SJCRH30 (cell line): ENCODE measurements around the gene PRKCE. TPM values are rescaled to one million over a fixed set of nuclear protein-coding genes. Genes with fewer than 3 reads are reported as not detected.

ENCODE experiments used
- DNase-seq, 2 experiments: peaks; one replicate each; pipeline ENCODE4 v3.0.0-alpha.2; 2015 to 2020
- H3K27ac ChIP-seq: fragments of 250-450 bp; sonication (Bioruptor Pico); 2 replicates; pipeline ENCODE4 v1.5.1; 2020; ENCODE audit warnings: mild to moderate bottlenecking, moderate library complexity
- H3K27me3 ChIP-seq: fragments of 250-450 bp; sonication (Bioruptor Pico); 2 replicates; pipeline ENCODE4 v1.5.1; 2020; ENCODE audit warnings: mild to moderate bottlenecking, moderate library complexity
- H3K36me3 ChIP-seq: fragments of 250-450 bp; sonication (Bioruptor Pico); 2 replicates; pipeline ENCODE4 v1.5.1; 2020; ENCODE audit warnings: mild to moderate bottlenecking, moderate library complexity
- H3K4me1 ChIP-seq: fragments of 250-450 bp; sonication (Bioruptor Pico); 2 replicates; pipeline ENCODE4 v1.5.1; 2020; ENCODE audit warnings: mild to moderate bottlenecking, moderate library complexity
- H3K4me3 ChIP-seq: fragments of 250-450 bp; sonication (Bioruptor Pico); 2 replicates; pipeline ENCODE4 v1.5.1; 2020; ENCODE audit warnings: mild to moderate bottlenecking, moderate library complexity
- H3K9me3 ChIP-seq: fragments of 250-450 bp; sonication (Bioruptor Pico); replicated peaks from 2 replicates; pipeline ENCODE4 v1.5.1; 2020; ENCODE audit warnings: mild to moderate bottlenecking, moderate library complexity
- total RNA-seq: library from RNA; depleted of rRNA; stranded (reverse); fragments of >200 nt; shearing (Covaris generic); gene quantifications from 2 replicates; pipeline ENCODE4 v1.2.3, GENCODE V29; 2014

Gene PRKCE
- total RNA-seq, 1 experiment from 2014 or later = 11.9 TPM

GRCh38 chr2:46077522-46078107, 426.1 kb downstream of the PRKCE start:
- no peaks in the 10 kb centered on the region for H3K27me3 ChIP-seq
- no peaks in the 10 kb centered on the region for H3K9me3 ChIP-seq
- no peak overlapping the region for H3K27ac ChIP-seq
- peaks cover 24% of the 10 kb centered on the region for H3K4me1 ChIP-seq
- no peak overlapping the region for H3K4me3 ChIP-seq
- no peak for DNase-seq
- no peaks in the 10 kb centered on the region for H3K36me3 ChIP-seq

- H3K4me3 ChIP-seq = no peak overlapping the region
- H3K36me3 ChIP-seq = no peaks in the 10 kb centered on the region
- H3K27ac ChIP-seq = no peak overlapping the region
- no peak for DNase-seq
- H3K27me3 ChIP-seq = no peaks in the 10 kb centered on the region
- no peaks in the 10 kb centered on the region for H3K9me3 ChIP-seq
- H3K4me1 ChIP-seq = peaks cover 5% of the 10 kb centered on the region; the same call in 1 of the 2 replicates
These were observed 428.6 kb downstream of the PRKCE start for GRCh38 chr2:46079985-46080560.

DNA sequence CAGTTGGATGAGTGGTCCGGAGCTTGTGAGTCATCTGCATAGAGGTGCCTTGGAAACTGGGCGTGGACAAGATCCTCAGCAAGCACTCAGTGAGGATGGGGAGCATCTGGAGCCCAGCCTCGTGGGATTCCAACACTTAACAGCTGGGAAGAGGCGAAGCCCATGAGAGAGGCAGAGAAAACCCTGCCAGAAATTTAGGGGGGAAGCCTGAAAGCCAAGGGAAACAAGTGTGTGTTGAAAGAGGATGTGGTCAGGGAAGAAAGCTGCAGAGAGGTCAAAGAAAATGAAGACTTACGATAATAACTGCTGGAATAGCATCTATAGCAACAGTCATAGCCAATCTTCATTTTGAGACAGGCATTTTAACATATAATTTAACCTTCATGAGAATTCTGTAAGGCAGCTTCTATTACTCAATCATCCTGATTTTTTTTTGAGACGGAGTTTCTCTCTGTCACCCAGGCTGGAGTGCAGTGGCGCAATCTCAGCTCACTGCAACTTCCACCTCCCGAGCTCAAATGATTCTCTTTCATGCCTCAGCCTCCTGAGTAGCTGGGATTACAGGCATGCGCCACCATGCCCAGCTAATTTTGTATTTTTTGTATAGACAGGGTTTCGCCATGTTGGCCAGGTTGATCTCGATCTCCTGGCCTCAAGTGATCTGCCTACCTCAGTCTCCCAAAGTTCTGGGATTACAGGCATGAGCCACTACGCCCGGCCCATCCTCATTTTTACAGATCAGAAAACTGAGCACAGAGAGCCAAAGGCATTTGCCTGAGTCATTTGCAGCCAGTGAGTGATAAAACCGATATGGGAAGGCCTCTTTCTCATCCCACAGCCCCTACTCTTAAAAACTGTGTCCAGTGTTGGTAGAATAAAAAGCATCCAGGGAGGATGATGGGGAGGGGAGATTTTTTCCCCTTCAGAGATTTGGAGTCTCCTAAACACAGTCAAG, 431.3 kb downstream of the PRKCE start:
- Histone ChIP-seq H3K36me3 (peaks cover 6% of the 10 kb centered on the region; the same call in 1 of the 2 replicates), H3K27ac (no peak overlapping the region)
- DNase-seq = peak; percentile 42 to 51

GRCh38 chr2:46086578-46087070, 435.1 kb downstream of the PRKCE start:
- DNase-seq = no peak
- Histone ChIP-seq H3K27ac (no peak overlapping the region), H3K4me1 (peaks cover 9% of the 10 kb centered on the region; the same call in 1 of the 2 replicates), H3K4me3 (no peak overlapping the region), H3K9me3 (no peaks in the 10 kb centered on the region), H3K27me3 (no peaks in the 10 kb centered on the region), H3K36me3 (peaks cover 14% of the 10 kb centered on the region; the same call in 1 of the 2 replicates)

More for the DNA sequence above, 431.3 kb downstream of the PRKCE start:
- H3K27me3 ChIP-seq = no peaks in the 10 kb centered on the region
- H3K4me1 ChIP-seq = no peaks in the 10 kb centered on the region; the same call in 1 of the 2 replicates
- H3K9me3 ChIP-seq = no peaks in the 10 kb centered on the region
- H3K4me3 ChIP-seq = no peak overlapping the region

DNA sequence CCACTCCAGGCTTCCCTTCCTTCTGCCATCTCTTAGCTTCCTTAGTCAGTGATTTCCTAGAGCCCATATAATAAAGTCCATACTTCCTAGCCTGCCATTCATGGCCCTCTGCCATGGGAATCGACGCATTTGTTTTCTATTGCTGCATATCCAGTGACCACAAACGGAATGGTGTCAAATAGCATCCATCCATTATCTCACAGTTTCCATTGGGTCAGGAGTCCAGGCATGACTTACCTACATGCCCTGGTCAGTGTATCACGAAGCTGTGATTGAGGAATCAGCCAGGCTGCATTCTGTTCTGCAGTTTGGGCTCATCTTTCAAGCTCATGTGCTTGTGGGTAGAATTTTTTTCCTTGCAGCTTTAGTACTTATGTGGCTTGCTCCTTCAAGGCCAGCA, 436.0 kb downstream of the PRKCE start:
- Histone ChIP-seq H3K9me3 (no peaks in the 10 kb centered on the region), H3K36me3 (peaks cover 14% of the 10 kb centered on the region; the same call in 1 of the 2 replicates), H3K27ac (no peak overlapping the region), H3K4me1 (peaks cover 10% of the 10 kb centered on the region; the same call in 1 of the 2 replicates), H3K27me3 (no peaks in the 10 kb centered on the region), H3K4me3 (no peak overlapping the region)
- no peak for DNase-seq

DNA sequence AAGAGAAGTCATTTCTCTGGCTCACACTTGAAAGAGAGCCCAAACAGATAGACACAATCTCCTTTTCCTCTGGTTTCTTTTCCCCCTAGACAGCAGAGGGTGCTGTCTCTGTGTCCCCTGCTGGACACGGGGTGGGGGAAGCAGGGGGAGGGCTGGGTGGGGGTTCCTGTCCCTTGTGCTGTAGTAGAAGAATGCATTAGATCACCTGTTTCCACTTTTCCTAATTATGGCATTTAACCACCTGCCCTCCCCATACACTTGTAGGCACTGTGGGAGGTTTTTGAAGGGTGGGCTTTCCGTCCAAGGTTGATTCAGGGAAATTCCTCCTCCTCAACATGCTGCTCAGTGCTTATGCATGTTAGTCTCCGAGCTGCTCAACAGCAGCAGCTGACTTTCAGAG, 439.5 kb downstream of the PRKCE start:
- H3K27me3 ChIP-seq = no peaks in the 10 kb centered on the region
- no peak overlapping the region for H3K4me3 ChIP-seq
- H3K27ac ChIP-seq = no peak overlapping the region
- 0 out of 2 replicates have a peak, but pooled peaks cover 3% of the 10 kb centered on the region for H3K9me3 ChIP-seq
- peak; percentile 53 to 68 for DNase-seq
- peaks cover 10% of the 10 kb centered on the region; the same call in 1 of the 2 replicates for H3K4me1 ChIP-seq
- H3K36me3 ChIP-seq = peaks cover 15% of the 10 kb centered on the region; the same call in 1 of the 2 replicates

- Histone ChIP-seq H3K36me3 (peaks cover 10% of the 10 kb centered on the region; the same call in 1 of the 2 replicates), H3K27me3 (no peaks in the 10 kb centered on the region), H3K27ac (no peak overlapping the region), H3K9me3 (0 out of 2 replicates have a peak, but pooled peaks cover 3% of the 10 kb centered on the region), H3K4me3 (no peak overlapping the region), H3K4me1 (peaks cover 16% of the 10 kb centered on the region; the same call in 1 of the 2 replicates)
- no peak for DNase-seq
These were observed 440.6 kb downstream of the PRKCE start for GRCh38 chr2:46091961-46092667.

- DNase-seq = no peak
- Histone ChIP-seq H3K27me3 (no peaks in the 10 kb centered on the region), H3K36me3 (0 out of 2 replicates have a peak, but pooled peaks cover 2% of the 10 kb centered on the region), H3K9me3 (0 out of 2 replicates have a peak, but pooled peaks cover 3% of the 10 kb centered on the region), H3K27ac (no peak overlapping the region), H3K4me1 (peaks cover 25% of the 10 kb centered on the region), H3K4me3 (no peak overlapping the region)
These were observed 443.2 kb downstream of the PRKCE start for GRCh38 chr2:46094689-46095088.

DNA sequence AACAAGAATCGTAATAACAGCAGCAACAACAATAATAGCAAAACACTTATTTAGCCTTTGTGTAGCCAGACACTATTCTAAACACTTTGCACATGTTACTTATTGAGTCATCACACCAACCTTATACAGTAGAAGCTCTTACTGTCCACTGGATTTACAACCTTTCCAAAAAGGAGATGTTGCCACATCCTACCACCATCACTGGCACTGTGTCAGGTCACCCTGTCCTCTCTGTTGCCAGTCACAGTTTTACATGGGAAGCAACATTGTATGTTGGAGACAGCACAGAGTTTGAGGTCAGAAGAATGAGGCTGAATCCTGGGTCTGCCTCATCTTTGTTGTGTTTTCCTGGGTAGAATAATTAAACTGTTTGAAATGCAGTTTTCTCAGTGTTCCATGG, 444.4 kb downstream of the PRKCE start:
- no peak for DNase-seq
- Histone ChIP-seq H3K27me3 (no peaks in the 10 kb centered on the region), H3K9me3 (0 out of 2 replicates have a peak, but pooled peaks cover 3% of the 10 kb centered on the region), H3K4me3 (no peak overlapping the region), H3K27ac (no peak overlapping the region), H3K36me3 (0 out of 2 replicates have a peak, but pooled peaks cover 2% of the 10 kb centered on the region), H3K4me1 (peaks cover 21% of the 10 kb centered on the region)

DNA sequence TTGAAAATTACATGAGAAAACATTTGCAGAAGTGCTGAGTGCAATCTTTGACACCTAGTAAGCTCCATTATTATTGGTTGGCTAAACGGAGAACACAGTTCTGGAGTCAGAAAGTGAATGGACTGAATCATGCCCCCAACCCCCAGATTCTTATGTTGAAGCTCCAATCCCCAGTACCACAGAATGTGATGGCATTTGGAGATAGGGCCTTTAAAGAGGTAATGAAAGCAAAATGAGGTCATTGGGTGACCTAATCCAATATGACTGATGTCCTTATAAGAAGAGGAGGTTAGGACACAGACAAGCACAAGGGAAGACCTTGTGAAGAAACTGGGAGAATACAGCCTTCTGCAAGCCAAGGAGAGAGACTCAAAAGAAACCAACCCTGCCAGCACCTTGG, 444.8 kb downstream of the PRKCE start:
- Histone ChIP-seq H3K36me3 (0 out of 2 replicates have a peak, but pooled peaks cover 2% of the 10 kb centered on the region), H3K4me1 (peaks cover 20% of the 10 kb centered on the region), H3K27ac (no peak overlapping the region), H3K9me3 (0 out of 2 replicates have a peak, but pooled peaks cover 3% of the 10 kb centered on the region), H3K27me3 (no peaks in the 10 kb centered on the region), H3K4me3 (no peak overlapping the region)
- no peak for DNase-seq

DNA sequence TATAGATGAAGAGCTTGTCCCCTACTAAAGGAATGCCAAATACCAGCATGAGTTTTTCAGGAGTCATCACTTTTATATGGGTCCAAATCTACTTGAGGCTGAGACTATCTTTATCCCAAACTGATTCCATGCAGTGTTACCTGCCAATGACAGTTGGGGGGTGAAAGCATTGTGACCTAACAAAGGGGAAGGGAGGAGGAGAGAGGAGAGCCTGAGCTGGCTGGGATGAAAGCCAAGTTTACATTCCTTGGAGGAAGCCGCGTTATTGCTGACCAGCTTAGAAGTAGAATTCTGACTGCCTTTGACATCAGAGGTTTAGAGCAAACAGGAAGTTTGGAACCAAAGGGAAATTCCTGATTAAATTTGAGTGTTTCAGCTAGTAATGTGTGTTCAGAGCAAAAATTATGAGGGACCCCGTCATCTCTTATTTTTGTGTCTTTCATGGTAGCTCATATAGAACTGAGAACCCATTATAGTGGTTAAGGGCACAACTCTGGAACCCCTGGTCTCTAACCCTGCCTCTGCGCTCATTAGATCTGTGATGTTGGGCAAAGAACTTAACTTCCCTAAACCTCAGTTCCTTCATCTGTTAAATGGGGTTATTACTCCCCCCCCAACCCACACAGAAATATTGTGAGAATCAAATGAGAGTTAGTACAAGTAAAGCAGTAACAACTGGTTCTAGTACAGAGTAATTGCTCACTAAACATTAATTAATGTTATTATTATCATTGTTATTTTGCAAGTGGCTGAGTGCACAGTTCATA, 446.4 kb downstream of the PRKCE start:
- H3K4me3 ChIP-seq = no peak overlapping the region
- H3K36me3 ChIP-seq = 0 out of 2 replicates have a peak, but pooled peaks cover 2% of the 10 kb centered on the region
- no peaks in the 10 kb centered on the region for H3K27me3 ChIP-seq
- H3K27ac ChIP-seq = no peak overlapping the region
- peaks cover 3% of the 10 kb centered on the region; the same call in 1 of the 2 replicates for H3K9me3 ChIP-seq
- DNase-seq = peak; percentile 79 to 85
- peaks cover 15% of the 10 kb centered on the region for H3K4me1 ChIP-seq

DNA sequence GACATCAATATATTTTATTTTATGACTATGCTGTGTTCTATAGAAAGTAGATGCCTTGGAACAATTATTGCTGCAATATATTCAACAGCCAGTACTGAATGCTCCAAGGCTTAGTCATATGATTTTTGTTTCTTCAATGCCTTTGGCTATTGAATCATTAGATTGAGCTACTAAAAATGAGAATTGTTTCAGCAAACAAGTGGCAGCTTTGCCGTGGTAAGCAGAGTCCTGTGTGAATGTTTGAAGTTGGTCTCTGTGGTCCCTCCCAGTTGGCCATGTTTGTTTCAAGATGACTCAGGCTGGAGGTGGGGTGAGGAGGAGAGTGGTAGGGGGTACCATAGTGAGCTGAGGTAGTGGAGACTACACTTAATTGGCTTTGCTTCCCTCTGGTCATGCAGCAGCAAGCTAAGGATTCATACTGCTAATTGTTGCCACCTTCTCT, 447.2 kb downstream of the PRKCE start:
- Histone ChIP-seq H3K4me1 (peaks cover 15% of the 10 kb centered on the region), H3K27me3 (no peaks in the 10 kb centered on the region), H3K4me3 (no peak overlapping the region), H3K9me3 (peaks cover 3% of the 10 kb centered on the region; the same call in 1 of the 2 replicates), H3K36me3 (0 out of 2 replicates have a peak, but pooled peaks cover 2% of the 10 kb centered on the region), H3K27ac (no peak overlapping the region)
- DNase-seq = no peak

GRCh38 chr2:46101557-46102220, 450.2 kb downstream of the PRKCE start:
- H3K27me3 ChIP-seq = no peaks in the 10 kb centered on the region
- peaks cover 9% of the 10 kb centered on the region for H3K4me1 ChIP-seq
- H3K9me3 ChIP-seq = no peaks in the 10 kb centered on the region; the same call in 1 of the 2 replicates
- DNase-seq = no peak
- no peak overlapping the region for H3K27ac ChIP-seq
- H3K4me3 ChIP-seq = no peak overlapping the region
- H3K36me3 ChIP-seq = 0 out of 2 replicates have a peak, but pooled peaks cover 2% of the 10 kb centered on the region
